ENCODE measurements around the gene IQGAP3. TPM values are rescaled to one million over a fixed set of nuclear protein-coding genes. Genes with fewer than 3 reads are reported as not detected.

The IQGAP3 gene
- total RNA-seq, 1 experiment from 2014 or later: 41.8 TPM

- no peak for DNase-seq (ENCODE audit: low read depth)
Measured at GRCh38 chr1:156515956-156516355, 56.4 kb downstream of the IQGAP3 start.

GRCh38 chr1:156513185-156513584 lies 59.2 kb downstream of the IQGAP3 start:
- DNase-seq (ENCODE audit: low read depth): no peak

GRCh38 chr1:156511644-156512043 lies 60.7 kb downstream of the IQGAP3 start:
- peak; percentile 68 for DNase-seq (ENCODE audit: low read depth)

GRCh38 chr1:156510709-156511108 lies 61.7 kb downstream of the IQGAP3 start:
- no peak for DNase-seq (ENCODE audit: low read depth)

GRCh38 chr1:156509424-156510034 lies 62.8 kb downstream of the IQGAP3 start:
- no peak for DNase-seq (ENCODE audit: low read depth)

GRCh38 chr1:156508955-156509234 lies 63.5 kb downstream of the IQGAP3 start:
- DNase-seq (ENCODE audit: low read depth): no peak

GRCh38 chr1:156508205-156508954 lies 64.0 kb downstream of the IQGAP3 start:
- no peak for DNase-seq (ENCODE audit: low read depth)

GRCh38 chr1:156506450-156506849 lies 65.9 kb downstream of the IQGAP3 start:
- no peak for DNase-seq (ENCODE audit: low read depth)

GRCh38 chr1:156505679-156506298 lies 66.6 kb downstream of the IQGAP3 start:
- DNase-seq (ENCODE audit: low read depth): no peak

GRCh38 chr1:156504821-156505678 lies 67.3 kb downstream of the IQGAP3 start:
- peak; percentile 98 for DNase-seq (ENCODE audit: low read depth)

GRCh38 chr1:156504438-156504813 lies 67.9 kb downstream of the IQGAP3 start:
- peak; percentile 17 for DNase-seq (ENCODE audit: low read depth)

- DNase-seq (ENCODE audit: low read depth): no peak
Measured at GRCh38 chr1:156503698-156504437, 68.5 kb downstream of the IQGAP3 start.

GRCh38 chr1:156502894-156503697 lies 69.3 kb downstream of the IQGAP3 start:
- DNase-seq (ENCODE audit: low read depth): peak; percentile 97

- no peak for DNase-seq (ENCODE audit: low read depth)
Measured at GRCh38 chr1:156502391-156502893, 69.9 kb downstream of the IQGAP3 start.

- DNase-seq (ENCODE audit: low read depth): peak; percentile 93
Measured at GRCh38 chr1:156500793-156501506, 71.4 kb downstream of the IQGAP3 start.

- no peak for DNase-seq (ENCODE audit: low read depth)
Measured at GRCh38 chr1:156500543-156500792, 71.9 kb downstream of the IQGAP3 start, which contains the start of gene MEF2D. TSS of gene MEF2D (minus strand) at chr1:156500775. CDS start at chr1:156483292, 17,483 bp downstream.

GRCh38 chr1:156499842-156500542 lies 72.4 kb downstream of the IQGAP3 start:
- no peak for DNase-seq (ENCODE audit: low read depth)

- DNase-seq (ENCODE audit: low read depth): peak; percentile 50
Measured at GRCh38 chr1:156499194-156499841, 73.0 kb downstream of the IQGAP3 start.

Data from HT1080 (cell line).